ENCODE measurements around the gene OCA2.

DNA sequence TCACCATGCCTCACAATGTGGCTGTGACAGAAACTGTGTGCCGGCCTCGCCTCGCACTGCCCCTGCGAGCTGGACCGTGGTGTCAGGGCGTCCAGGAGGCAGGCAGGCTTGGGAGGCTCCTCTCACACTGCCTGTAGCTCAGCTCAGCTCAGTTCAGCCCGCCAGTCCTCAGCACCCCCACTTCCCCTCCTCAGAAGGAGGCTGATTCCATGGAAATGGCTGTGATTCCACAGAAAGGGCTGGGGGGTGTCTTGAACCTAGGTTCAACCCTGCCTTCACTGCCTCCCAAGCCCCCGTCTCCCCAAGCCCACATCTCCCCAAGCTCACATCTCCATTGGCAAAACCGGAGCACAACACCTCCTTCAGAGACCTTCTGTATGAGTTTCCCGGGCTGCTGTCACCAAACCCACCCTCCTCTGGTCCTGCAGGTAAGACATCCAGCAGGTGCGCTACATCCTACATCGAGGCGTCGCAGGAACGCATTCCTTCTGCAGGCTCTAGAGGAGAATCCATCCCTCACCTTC lies 94.0 kb downstream of the OCA2 start:
- TF ChIP-seq, protein P1, sequence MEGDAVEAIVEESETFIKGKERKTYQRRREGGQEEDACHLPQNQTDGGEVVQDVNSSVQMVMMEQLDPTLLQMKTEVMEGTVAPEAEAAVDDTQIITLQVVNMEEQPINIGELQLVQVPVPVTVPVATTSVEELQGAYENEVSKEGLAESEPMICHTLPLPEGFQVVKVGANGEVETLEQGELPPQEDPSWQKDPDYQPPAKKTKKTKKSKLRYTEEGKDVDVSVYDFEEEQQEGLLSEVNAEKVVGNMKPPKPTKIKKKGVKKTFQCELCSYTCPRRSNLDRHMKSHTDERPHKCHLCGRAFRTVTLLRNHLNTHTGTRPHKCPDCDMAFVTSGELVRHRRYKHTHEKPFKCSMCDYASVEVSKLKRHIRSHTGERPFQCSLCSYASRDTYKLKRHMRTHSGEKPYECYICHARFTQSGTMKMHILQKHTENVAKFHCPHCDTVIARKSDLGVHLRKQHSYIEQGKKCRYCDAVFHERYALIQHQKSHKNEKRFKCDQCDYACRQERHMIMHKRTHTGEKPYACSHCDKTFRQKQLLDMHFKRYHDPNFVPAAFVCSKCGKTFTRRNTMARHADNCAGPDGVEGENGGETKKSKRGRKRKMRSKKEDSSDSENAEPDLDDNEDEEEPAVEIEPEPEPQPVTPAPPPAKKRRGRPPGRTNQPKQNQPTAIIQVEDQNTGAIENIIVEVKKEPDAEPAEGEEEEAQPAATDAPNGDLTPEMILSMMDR (IDR thresholded peaks at IDR 0.05; ENCODE audit: low read length) = no peak
- no peak for TF ChIP-seq EZH2 (IDR thresholded peaks at IDR 0.05; ENCODE audit: borderline replicate concordance, low read length)
